Measurements from ENCODE around the gene FGD4.
"Not testable (repeated sequence)": the region's sequence is repeated elsewhere in the genome, so short reads cannot be mapped to it uniquely, and the experiment has no call there.

FGD4 gene

DNA sequence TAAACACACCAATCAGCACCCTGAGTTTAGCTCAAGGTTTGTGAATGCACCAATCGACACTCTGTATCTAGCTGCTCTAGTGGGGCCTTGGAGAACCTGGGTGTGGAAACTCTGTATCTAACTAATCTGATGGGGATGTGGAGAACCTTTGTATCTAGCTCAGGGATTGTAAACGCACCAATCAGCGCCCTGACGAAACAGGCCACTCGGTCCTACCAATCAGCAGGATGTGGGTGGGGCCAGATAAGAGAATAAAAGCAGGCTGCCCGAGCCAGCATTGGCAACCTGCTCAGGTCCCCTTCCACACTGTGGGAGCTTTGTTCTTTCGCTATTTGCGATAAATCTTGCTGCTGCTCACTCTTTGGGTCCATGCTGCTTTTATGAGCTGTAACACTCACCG, 127.0 kb downstream of the FGD4 start:
- not testable (repeated sequence) for DNase-seq

DNA sequence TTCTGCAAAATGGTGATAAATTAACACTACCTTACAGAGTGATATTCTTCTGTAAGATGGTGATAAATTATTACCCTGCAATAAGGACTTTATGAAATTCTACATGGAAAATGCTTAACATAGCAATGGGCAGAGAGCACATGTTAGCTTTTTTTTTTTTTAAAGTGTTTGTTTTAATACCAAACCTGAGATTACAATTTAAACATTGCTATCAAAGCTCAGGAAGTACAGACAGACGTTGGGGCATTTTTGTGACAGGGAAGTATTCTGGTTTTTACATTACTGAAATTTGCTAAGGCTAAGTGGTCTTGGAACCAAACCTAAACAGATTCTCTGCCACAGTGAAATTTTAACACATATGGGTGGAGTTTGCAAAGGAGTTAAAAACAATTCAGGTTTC, 133.1 kb downstream of the FGD4 start:
- no peak for DNase-seq

DNA sequence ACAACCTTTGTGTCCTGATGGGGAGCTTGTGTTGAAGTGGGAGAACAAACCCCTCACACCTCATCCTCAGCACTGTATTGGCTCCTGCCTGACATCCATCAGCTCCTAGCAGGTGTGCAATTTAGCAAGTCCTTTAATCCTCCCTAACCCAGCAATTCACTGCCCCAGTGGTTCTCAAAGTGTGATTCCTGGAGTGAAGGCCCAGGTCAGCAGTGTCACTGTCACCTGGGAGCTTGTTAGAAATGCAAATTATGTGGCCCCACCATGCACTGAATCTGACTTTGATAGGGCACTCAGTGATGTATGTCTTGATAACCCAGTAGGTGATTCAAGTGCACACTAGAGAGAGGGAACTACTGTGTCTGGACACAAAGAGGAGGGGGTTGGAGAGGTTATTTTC, 133.6 kb downstream of the FGD4 start:
- peak in 1 of 2 experiments; percentile 22 for DNase-seq

DNA sequence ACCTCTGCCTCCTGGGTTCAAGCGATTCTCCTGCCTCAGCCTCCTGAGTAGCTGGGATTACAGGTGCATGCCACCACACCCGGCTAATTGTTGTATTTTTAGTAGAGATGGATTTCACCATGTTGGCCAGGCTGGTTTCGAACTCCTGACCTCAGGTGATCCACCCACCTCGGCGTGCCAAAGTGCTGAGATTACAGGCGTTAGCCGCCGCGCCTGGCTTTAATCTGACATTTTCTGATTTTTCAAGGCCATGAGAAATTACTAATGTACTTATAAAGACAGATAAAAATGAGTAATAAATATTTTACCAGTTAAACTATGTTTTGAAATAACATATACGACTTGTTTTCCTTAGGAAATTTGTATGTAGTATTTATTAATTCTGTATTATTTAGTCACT, 134.1 kb downstream of the FGD4 start:
- not testable (repeated sequence) for DNase-seq

DNA sequence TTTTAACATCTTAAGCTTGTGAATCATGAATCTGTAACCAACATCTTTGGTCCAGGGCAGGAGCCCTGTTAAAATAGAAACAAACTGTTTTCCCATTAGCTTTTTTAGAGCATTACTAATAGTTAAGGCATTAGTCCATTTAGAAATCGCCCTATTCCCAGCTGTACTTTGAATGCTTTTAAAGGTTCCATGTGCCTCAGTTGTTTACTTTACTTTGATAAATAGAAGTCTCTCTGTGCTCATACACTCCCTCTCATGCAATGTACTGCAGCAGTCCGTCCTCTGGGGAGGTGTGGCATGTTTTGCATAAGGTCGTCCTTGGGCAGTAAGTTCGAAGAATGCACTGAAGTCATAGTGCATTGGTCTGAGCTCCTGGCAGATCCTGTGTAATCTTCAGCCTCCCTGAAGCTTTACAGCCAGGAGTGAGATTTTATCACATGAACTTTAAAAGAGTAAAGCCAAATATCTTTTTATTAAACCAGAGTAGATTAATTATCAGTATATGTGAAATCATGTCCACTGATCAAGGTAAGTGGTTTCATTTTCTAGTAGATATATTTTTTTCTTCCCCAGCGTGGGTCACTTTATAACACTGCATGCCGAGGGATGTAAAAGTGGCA, 134.7 kb downstream of the FGD4 start:
- peak in 1 of 2 experiments; percentile 48 for DNase-seq

DNA sequence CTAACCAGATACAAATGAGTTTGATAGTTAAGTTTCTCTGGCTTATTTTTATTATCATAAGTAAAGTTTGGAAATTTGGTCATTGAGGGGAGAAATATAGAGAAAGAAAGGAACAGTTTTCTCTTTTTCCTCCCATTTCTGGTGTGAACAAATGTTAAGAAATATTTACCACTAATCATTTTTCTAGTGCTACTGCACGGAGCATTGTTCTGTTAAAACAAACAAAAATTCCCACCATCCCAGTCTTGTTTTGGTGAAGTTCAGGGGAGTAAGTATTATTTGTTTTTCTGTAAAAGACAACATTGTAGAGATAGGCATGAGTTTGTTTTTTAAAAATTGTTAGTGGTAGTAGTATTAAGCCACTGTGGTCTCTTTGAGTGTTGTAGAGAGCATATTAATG, 135.3 kb downstream of the FGD4 start:
- no peak for DNase-seq

DNA sequence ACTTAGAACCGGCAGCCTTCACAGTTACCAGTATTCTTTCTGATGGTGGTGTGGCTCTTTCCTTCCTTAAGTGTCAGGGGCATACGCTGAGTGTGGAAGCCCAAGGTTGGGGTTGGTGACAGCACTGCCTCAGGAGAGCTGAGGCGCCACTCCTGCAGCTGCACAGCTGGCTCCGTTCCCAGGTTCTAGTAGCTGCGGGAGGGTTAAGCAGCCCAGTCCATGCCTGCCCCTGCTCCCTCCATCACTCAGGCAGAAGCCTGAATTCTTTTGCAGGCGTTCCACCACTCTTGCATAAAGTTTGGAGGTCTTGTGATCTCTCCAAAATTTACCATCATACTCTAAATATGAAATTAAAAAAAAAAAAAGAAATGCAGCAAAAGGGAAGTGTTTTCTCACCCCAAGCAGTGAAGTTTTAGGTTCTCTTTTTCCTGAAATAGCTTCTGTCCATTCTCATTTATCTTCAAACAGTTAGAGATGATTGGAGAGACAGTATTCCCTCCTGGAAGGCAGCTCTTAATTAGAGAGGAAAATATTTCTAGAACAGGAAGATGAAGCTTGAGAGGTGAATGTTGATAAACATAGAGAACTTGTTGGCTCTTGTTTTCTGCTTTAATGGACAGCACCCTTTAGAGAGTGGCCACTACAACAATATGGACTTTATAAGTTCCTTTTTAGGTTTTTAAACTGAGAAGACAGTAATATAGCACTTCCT, 136.1 kb downstream of the FGD4 start:
- DNase-seq = peak; percentile 73 to 89

DNA sequence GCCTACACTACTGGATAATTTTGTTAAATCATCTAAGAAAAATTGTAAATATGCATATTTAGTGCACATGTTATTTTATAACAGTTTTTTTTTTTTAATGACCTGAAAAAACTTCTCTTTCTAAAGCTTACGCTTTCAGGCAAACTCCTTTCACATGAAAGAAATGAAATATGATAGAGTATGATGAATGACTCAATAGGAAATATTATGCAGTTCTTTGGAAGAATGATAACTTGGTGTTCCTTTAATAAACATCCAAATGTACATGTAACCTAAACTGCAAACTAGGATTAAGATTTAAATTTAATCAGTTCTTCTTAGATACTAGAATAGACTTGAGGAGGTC, 136.6 kb downstream of the FGD4 start:
- DNase-seq = no peak

DNA sequence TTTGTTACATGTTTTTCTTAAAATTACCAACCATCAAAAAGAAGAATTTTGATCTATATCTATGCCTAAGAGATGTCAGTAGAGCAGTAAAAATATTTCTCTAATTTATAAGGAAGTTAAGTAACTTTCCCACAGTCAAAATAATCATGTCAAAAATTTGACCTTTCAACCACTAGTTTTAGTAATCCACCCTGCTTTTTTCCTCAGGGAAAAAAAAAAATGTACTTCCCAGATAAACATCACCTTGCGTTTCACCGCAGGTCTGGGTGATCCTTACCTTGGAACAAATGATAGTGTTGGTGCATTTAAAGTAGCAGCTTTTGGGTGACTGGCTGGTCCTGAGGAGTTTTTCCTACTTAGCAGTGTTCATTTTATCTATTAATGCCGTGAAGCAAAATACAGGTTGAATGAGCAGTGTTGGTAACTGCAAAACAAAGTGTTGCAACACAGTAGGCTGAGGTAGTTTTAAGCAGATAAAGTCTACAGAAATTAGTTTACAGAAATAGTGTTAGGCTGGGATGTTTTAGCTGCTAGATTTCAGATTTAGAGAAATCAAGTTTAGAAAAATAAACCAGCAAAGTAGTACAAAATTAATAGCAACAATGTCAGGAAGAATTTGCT, 142.5 kb downstream of the FGD4 start:
- no peak for DNase-seq

DNA sequence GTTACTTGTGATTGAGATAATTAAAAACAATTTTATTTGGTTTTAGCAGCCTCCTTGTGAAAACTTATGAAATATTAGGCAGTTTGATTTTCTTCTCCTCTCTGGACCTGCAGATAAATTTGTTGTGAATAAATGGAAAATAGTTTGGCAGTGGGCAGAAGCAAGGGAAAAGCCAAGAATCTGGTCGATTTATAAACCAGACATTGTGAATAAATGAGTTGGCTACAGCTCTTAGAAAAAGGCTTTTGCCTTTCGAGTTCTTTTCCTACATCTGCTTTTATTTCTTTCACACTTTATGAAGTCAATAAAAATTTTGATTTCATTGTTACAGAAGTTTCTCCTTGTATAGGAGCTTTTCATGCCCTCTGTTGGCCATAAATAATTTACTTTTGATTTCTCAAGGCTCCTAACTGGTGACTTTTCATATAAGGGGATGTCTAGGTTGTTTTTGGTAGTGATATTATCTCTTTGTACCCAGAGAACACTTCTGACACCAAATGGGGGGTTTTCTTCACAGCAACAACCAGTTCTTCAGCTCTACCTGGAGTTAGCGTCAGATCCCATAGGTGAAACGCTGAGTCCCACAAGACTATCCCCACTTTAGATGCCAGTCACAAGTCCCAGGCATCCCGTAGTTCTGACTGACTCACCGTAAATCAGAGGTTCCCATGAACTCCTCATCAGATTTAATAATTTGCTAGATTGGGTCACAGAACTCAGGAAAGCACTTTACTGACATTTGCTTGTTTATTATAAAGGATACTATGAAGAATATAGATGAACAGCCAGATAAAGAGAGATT, 143.3 kb downstream of the FGD4 start:
- no peak for DNase-seq

DNA sequence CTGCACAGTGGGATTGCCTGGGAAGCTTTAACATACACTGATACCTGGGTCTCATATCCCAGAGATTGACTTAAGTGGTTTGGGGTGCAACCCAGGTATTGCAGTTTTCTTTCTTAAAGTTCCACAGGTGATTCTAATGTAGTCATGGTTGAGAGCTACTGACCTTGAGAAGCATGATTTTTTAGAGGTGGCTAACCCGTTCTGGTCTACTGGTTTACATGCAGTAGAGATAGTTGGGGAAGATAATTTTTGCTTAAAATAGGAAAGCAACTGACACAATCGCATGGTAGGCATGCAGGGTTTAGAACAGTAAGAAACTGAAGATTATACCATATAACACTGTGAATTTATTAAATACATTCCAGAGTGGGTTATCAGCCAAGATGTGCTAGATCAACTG, 145.5 kb downstream of the FGD4 start:
- DNase-seq = no peak

DNA sequence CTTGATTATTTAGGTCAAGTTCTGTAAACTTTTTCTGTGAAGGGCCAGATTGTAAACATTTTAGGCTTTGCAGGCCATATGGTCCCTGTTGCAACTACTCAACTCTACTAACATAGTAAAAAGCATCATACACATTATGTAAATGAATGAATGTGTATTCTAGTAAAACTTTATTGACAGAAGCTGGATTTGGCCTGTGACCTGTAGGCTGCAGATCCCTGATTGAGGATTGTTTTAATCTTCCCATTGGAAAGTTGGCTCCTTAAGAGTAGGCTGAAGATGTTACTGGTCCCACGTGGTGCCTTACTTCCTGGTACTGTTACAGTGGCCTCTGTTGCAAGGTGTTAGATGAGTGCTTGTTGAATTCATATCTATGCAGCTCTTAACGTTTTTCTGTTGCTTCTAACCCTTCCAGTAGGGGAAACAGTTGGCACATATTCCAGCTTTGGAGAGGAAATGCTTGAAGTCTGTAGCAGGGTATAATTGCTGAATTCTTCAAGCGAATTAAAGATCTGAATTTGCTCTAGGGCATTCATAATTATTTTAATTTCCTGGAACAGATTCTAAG, 146.1 kb downstream of the FGD4 start:
- no peak for DNase-seq

DNA sequence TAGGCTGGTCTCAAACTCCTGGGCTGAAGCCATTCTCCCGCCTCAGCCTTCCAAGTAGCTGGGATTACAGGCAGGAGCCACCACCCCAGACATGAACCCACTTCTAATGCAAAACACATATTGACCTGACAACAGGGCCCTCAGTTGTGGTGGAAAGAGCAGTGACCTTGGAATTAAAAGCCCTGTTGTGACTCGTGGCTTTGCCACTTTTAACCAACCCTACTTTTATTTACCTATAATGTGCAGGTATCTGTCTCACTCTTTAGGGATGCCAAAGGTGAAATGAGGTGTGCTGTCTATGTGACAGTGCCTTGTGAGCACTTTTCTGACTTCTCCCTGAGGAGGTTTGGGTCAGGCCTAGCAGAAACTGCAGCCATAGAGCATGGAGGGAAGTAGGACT, 146.9 kb downstream of the FGD4 start:
- no peak for DNase-seq

DNA sequence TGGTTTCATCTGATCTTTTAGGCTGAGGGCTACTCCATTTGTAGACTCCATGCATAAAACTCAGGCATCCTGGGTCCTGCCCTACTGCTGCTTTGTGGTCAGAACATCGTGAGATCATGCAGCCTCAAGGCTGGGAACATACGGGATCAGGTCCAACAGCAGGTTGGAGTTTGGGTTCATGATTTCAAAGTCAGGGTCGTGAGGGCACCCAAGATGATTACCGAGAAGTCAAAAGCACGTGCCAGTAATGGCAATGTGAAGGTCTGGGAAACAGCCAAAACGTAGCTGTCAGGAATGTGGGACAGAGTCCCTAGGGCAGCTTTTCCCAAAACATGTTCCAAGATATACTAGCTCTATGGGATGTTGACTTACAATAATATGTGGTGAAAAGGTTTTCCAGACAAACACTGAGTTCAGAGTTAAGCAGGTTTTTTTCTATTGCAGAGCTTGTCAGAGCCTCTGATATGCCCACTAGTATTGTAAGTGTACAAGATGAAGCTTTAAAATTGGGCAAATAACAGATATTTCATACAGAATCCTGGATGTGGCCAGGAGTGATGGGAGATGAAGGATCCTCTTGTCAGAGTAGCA, 149.4 kb downstream of the FGD4 start:
- DNase-seq = no peak

DNA sequence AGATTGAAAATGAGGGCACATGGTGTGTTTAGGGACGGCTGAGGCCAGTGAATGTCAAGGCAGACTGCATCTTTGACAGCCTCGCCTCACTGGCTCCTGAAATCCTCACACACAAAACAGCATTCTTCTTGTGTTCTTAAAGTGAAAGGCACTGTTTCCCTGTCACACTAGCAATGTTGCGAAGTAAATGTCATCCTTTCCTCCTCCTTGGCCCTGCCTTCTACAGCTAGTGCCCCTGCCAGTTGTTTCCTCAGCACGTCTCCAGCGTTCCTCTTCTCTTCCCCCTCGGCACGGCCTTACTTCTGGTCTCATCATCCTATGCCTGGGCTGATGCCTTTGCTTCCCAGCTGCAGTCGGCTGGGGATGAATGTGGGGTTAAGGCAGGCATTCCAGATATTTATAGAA, 150.3 kb downstream of the FGD4 start:
- no peak for DNase-seq

DNA sequence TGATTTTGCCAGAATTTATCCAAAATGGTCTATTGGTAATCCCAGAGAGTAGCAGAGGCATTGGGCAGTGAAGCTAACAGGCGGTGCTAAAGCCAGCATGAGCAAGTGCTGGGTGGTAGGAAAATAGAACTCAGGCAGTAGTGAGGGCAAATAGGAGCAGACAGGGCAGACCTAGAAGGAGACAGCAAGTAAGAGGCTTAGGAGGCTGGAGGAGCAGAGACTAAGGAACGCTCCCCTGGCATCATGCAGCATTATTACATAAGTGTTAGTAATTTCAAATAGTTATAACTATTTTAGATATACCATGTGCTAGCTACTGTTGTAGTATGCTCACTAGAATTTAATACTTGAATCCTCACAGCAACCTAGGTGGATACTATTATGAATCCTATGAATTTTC, 151.7 kb downstream of the FGD4 start:
- DNase-seq = no peak

DNA sequence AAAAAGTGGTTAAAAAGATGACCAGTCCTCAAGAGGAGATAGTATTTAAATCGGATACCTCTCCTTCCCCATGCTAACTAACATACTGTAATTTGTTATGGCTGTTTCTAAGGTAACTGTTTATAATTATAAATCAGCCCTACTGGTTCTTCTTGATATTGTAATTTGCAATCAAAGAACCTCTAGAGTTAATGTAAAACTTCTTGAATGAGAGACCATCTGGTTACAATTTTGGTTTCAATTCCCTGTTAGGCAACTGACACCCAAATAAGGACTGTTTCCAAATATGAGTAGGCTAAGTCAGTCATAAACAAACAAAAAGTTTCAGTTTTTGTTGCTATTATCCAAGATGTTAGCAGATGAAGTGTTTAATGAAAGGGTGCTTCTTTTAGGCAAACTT, 159.5 kb downstream of the FGD4 start:
- no peak for DNase-seq

DNA sequence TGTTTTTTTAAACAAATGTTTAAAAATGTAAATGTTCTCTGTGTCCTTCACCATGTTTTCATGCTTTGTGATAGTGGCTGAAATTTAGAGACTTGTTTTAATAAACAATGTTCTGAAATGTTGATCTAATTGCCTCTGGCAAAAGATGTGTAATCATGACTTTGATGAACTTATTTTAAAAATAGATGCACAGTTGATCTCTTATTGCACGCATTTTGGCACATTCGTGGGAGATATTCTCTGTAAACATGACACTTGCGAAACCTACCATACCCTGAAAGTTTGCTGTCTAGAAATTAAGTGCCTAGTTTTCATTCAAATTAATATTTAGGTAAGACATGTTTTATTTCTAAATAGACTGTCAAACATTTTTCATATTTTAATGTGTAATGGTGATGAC, 160.1 kb downstream of the FGD4 start:
- DNase-seq = no peak

DNA sequence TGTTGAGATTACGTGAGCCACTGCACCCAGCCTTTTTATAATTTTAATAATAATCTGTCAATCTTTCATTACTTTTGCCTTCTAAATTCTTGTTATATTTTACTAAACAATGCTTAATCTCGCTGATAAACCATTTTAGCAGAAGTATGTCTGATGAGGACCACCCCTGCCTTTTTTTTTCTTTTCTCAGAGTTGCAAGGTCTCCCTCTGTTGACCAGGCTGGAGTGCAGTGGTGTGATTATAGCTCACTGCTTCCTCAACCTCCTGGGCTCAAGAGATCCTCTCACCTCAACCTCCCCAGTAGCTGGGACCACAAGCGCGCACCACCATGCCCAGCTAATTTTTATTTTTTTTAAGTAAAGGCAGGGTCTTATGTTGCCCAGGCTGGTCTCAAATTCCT, 161.2 kb downstream of the FGD4 start:
- no peak for DNase-seq

DNA sequence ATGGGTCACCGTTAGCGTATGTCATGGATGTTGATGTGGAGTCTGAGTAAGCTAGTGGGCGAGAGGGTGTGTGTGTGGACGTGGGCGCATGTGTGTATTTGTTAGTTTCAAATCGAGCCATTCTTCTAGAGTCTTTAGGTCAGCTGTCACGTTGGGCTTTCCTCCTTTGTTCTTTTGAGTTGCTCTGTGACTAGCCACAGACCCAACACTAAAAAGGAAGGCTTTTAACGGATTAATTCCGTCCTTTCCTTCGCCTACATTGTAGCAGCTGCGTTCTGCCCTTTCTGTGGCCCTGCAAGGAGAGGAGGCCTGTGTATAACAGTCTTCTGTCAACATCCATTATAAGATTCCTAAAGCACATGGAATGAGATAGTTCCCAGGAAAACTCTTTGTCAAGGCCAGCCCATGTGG, 162.6 kb downstream of the FGD4 start:
- DNase-seq = no peak

DNA sequence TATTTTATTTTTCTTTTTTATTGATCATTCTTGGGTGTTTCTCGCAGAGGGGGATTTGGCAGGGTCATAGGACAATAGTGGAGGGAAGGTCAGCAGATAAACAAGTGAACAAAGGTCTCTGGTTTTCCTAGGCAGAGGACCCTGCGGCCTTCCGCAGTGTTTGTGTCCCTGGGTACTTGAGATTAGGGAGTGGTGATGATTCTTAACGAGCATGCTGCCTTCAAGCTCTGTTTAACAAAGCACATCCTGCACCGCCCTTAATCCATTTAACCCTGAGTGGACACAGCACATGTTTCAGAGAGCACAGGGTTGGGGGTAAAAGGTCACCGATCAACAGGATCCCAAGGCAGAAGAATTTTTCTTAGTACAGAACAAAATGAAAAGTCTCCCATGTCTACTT, 163.1 kb downstream of the FGD4 start:
- not testable (repeated sequence) for DNase-seq

DNA sequence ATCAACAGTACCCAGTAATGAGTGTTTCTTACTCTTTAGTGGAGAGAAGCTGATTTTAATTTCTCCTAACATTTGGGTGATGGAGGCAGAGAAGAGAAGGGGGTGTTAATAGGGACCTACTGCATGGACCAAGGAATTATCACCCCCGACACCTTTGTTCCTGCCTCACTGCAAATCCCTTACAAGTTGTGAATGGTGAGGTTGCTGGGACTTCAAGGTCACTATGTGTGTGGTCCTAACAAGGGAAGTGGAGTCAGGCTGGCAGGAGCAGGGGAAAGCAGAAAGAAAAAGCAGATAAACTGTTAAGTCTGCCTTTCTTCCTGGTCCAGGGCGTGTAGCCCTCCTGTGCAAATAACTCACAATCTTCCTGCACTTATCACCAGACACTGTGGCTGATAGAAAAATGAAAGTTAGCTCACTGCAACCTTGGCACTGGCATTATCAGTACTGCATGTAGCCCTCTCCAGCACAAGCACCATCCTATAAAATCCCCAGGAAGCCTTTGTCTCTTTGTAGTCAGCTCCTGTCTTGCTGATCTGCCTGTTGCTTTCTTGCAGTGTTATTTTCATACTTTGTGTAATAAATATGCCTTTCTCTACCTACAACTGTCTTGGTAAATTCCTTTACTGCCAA, 167.4 kb downstream of the FGD4 start:
- no peak for DNase-seq

DNA sequence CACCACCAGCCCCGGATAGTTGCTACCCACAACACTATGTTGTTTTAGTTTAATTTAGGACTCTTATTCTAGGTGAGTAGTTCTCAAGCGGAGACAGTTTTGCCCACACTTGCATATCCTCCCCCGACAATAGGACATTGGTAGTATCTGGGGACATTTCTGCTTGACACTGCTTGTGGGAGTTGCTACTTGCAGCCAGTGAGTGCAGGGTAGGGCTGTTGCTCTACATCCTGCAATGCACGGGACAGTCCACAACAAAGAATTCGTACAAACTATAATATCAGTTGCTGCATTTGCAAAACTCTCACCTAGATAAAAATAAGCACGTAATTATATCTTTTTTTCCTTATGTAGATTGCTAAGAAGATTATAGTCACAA, 167.9 kb downstream of the FGD4 start:
- DNase-seq = no peak

Measured in NCI-H2081 (cell line).